Thyroid gland (tissue), 4 donors: Measurements from ENCODE around the gene CXCL12. TPM values are rescaled to one million over a fixed set of nuclear protein-coding genes. Genes with fewer than 3 reads are reported as not detected.

Source experiments
- DNase-seq, 2 donors: peaks; one replicate each; pipeline ENCODE4 v3.0.0-alpha.2; 2019
- H3K27ac ChIP-seq, 3 donors: fragments of 200-600 bp; sonication (generic); 1 replicate in 2 of 3; 2 replicates in 1 of 3; pipeline ENCODE4 v1.5.1; 2016 to 2019; ENCODE audit warnings: mild to moderate bottlenecking in 1 of 3, moderate library complexity in 1 of 3
- H3K27me3 ChIP-seq: fragments of 200-600 bp; sonication (generic); one replicate; pipeline ENCODE4 v1.5.1; 2019
- H3K36me3 ChIP-seq, 2 donors: fragments of 200-600 bp; sonication (generic); one replicate each; pipeline ENCODE4 v1.5.1; 2016 to 2019
- H3K4me1 ChIP-seq, 2 donors: fragments of 200-600 bp; sonication (generic); one replicate each; pipeline ENCODE4 v1.5.1; 2017 to 2019
- H3K4me3 ChIP-seq, 3 donors: fragments of 200-600 bp; sonication (generic); replicated peaks in 1 of 3; 1 replicate in 2 of 3; 2 replicates in 1 of 3; pipeline ENCODE4 v1.5.1; 2016; ENCODE audit warnings: mild to moderate bottlenecking in 1 of 3
- H3K9me3 ChIP-seq: fragments of 200-600 bp; sonication (generic); one replicate; pipeline ENCODE4 v1.5.1; 2017
- POLR2A ChIP-seq, 2 donors: fragments of 450-650 bp; IDR thresholded peaks; one replicate each; pipeline ENCODE4 v1.6.1; 2017; ENCODE audit warnings: antibody characterized with exemption in 2 of 2, mild to moderate bottlenecking in 2 of 2, moderate library complexity in 1 of 2
- WGBS, 2 donors: methylation state at CpG; one replicate each; pipeline ENCODE4 v1.1.5; 2017; 5-methylcytosine and 5-hydroxymethylcytosine counted together
- intact Hi-C: fragments of 100-400 bp; cut with DNase I; formaldehyde crosslinking; loops from one replicate; pipeline ENCODE4 v1.15.1; 2023
- total RNA-seq, 4 donors: library from RNA; depleted of rRNA; stranded (reverse); fragments of >200 nt; gene quantifications; one replicate each; pipeline ENCODE4 v1.2.3, GENCODE V29; 2016
- TF ChIP-seq, protein P1 (sequence below), 6 experiments: fragments of 200-600 bp in 3 of 6; fragments of 450-650 bp in 3 of 6; sonication (generic) in 3 of 6; IDR thresholded peaks; one replicate each; pipeline ENCODE4 v1.5.1; 2016 to 2019; ENCODE audit warnings: antibody characterized with exemption in 6 of 6, mild to moderate bottlenecking in 2 of 6, inconsistent platforms in 1 of 6, moderate library complexity in 1 of 6

CXCL12 gene
- total RNA-seq, 4 donors from 2014 or later: 32.4 to 88.0 (median 47.6) TPM

DNA sequence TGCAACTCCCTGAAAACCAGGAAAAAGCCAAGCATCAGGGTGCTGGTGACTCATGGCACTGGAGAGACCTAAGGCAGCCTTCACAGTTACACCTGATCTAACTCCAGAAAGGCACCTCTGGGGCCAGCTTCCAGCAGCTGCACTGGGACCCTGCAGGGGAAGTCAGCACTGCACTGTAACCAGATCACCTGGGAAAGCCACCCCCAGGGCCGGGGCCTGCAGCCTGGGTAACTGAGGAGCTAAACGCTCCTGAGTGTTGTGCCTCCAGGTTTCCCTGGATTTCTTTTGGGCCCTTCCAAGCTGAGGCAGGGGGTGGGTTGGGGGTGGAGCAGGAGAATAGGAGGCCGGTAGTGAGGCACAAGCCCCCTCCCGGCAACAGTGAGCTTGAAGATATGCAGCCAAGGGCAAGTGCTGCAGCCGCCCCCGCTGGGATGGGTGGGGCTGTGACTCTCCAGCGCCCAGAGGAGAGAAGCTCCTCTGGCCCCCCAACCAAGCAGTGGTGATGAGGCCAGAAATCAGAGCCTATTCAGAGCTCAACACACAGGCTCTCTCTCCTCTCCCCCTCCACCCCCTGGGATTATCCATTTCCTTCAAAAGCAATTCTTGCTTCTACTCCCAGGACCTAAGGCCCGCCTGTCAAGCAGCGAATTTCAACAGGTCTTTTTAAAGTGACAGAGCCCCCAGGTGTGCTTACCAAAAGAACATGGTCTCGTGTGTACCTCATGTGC is 2.6 kb downstream of the CXCL12 start:
- Histone ChIP-seq H3K4me1 (peaks cover 49 to 59% of the 10 kb centered on the region in 2 donors), H3K27ac (peak overlapping the region in 1 of 3 donors; percentile 25), H3K27me3 (no peaks in the 10 kb centered on the region), H3K36me3 (no peaks in the 10 kb centered on the region), H3K4me3 (no peak overlapping the region), H3K9me3 (no peaks in the 10 kb centered on the region)
- TF ChIP-seq POLR2A (IDR thresholded peaks at IDR 0.05): no peak
- TF ChIP-seq, protein P1, sequence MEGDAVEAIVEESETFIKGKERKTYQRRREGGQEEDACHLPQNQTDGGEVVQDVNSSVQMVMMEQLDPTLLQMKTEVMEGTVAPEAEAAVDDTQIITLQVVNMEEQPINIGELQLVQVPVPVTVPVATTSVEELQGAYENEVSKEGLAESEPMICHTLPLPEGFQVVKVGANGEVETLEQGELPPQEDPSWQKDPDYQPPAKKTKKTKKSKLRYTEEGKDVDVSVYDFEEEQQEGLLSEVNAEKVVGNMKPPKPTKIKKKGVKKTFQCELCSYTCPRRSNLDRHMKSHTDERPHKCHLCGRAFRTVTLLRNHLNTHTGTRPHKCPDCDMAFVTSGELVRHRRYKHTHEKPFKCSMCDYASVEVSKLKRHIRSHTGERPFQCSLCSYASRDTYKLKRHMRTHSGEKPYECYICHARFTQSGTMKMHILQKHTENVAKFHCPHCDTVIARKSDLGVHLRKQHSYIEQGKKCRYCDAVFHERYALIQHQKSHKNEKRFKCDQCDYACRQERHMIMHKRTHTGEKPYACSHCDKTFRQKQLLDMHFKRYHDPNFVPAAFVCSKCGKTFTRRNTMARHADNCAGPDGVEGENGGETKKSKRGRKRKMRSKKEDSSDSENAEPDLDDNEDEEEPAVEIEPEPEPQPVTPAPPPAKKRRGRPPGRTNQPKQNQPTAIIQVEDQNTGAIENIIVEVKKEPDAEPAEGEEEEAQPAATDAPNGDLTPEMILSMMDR (IDR thresholded peaks at IDR 0.05): no peak
- 75 to 87% methylated on average over 10 of the region's 10 CpGs for WGBS, 2 donors
- intact Hi-C loops: no loop called here
- DNase-seq: no peak

DNA sequence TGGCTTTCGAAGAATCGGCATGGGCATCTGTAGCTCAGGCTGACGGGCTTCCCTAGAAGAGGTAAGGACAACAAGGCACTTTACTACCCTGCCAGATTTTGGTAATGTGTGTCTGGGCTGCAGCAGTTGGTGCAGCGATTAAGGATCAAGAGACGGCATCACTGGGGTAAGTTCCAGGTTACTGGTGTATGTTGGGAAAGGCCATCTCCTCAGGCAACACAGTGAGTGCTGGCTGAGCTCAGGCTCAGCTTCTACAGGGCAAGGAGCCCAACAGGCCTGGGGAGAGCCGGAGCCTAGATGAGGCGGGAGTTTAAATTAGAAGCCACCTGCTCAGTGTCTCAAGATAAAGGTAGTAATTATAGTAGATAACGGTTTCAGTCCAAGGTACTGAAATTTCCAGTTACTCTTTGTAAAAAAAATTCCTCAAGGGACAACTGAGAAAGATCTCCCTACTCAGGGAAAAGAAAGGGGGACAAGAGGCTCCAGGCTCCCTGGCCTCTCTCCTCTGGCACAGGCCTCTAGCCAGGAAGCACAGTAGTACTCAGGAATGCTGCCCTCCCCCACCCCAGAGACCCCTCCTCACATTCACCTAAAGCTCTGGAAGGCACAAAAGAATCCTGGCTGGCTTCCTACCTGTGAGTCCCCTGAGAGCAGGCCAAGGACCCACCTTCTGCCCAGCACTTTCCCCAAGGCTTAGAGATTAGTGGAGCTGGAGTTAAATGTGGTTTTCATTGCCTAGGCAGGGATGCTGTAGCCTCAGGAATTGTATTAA is 3.9 kb downstream of the CXCL12 start:
- Histone ChIP-seq H3K27me3 (no peaks in the 10 kb centered on the region), H3K27ac (no peak overlapping the region), H3K36me3 (no peaks in the 10 kb centered on the region), H3K4me1 (peaks cover 49 to 55% of the 10 kb centered on the region in 2 donors), H3K4me3 (no peak overlapping the region), H3K9me3 (no peaks in the 10 kb centered on the region)
- TF ChIP-seq, protein P1 (IDR thresholded peaks at IDR 0.05): no peak
- no peak for TF ChIP-seq POLR2A (IDR thresholded peaks at IDR 0.05)
- WGBS, 2 donors: 91 to 93% methylated on average over 7 of the region's 8 CpGs
- DNase-seq: no peak
- intact Hi-C loops: no loop called here

DNA sequence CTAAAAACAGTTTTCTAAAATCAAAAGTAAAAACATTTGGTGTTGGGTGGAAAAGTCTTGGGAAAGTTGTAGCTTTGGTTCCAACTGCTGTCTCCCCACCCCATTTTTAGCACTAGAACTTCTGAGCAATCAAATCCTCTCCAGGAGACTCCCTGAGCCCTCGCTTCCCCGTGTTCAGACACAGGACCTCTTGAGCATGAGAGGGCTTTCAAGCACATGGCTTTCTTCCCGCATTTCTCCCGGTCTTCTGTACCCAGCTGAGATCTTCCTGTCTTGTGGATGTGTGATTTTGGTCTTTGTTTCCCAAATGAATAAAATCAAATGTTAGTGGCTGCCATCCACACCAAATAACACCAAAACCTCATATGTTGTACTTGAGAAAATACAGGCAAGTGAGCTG is 5.0 kb downstream of the CXCL12 start:
- WGBS, 2 donors: 36 to 45% methylated on average over 4 of the region's 4 CpGs
- intact Hi-C loops: no loop called here
- Histone ChIP-seq H3K4me3 (no peak overlapping the region), H3K4me1 (peaks cover 48 to 49% of the 10 kb centered on the region in 2 donors), H3K27me3 (no peaks in the 10 kb centered on the region), H3K27ac (no peak overlapping the region), H3K9me3 (no peaks in the 10 kb centered on the region), H3K36me3 (no peaks in the 10 kb centered on the region)
- TF ChIP-seq POLR2A (IDR thresholded peaks at IDR 0.05): no peak
- TF ChIP-seq, protein P1 (IDR thresholded peaks at IDR 0.05): no peak
- DNase-seq: peak; percentile 67 to 70

DNA sequence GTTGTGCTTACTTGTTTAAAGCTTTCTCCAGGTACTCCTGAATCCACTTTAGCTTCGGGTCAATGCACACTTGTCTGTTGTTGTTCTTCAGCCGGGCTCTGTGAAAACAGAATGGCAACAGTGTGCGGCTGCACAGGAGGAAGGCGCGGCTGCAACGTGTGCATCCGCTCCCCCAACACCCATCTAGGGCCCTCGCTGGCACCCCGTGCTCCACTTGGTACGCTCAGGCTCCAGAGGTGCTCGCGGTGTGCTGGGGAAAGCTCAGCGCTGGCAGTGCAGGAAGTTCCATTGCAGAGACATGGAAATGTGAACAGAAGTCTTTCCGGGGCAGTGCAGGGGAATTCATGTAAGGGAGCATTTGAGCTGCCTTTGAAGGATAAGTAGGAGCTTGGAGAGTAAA is 6.3 kb downstream of the CXCL12 start:
- Histone ChIP-seq H3K9me3 (no peaks in the 10 kb centered on the region), H3K36me3 (no peaks in the 10 kb centered on the region), H3K4me3 (no peak overlapping the region), H3K27me3 (no peaks in the 10 kb centered on the region), H3K4me1 (peaks cover 42 to 47% of the 10 kb centered on the region in 2 donors), H3K27ac (peak overlapping the region in 2 of 3 donors; percentile 12 to 26)
- 24 to 42% methylated on average over 14 of the region's 14 CpGs for WGBS, 2 donors
- DNase-seq: peak; percentile 91 to 92
- intact Hi-C loops: no loop called here
- no peak for TF ChIP-seq POLR2A (IDR thresholded peaks at IDR 0.05)
- TF ChIP-seq, protein P1 (IDR thresholded peaks at IDR 0.05): no peak
